K562 (cell line): ENCODE measurements around the gene MAS1L.

Experiments
- ATF3 ChIP-seq, 2 experiments: fragments of 450-650 bp in 1 of 2; sonication (generic) in 1 of 2; formaldehyde crosslinking in 1 of 2; IDR thresholded peaks in 1 of 2; conservative IDR thresholded peaks in 1 of 2; 2 replicates each; pipeline versions ENCODE4 v1.6.1 to v1.8.1; 2016 to 2023; ENCODE audit warnings: mild to moderate bottlenecking in 2 of 2, moderate library complexity in 2 of 2, inconsistent platforms in 1 of 2, missing genetic modification reagents in 1 of 2
- FOXJ3 ChIP-seq: sonication (generic); formaldehyde crosslinking; IDR thresholded peaks from 2 replicates; pipeline ENCODE4 v1.4.0; 2020; ENCODE audit warnings: mild to moderate bottlenecking, missing genetic modification reagents
- MXD1 ChIP-seq: fragments of 250-450 bp; sonication (Bioruptor Pico); IDR thresholded peaks from 2 replicates; pipeline ENCODE4 v1.8.0; 2021; ENCODE audit warnings: borderline replicate concordance, mild to moderate bottlenecking, moderate library complexity; ENCODE audit not compliant: poor library complexity, severe bottlenecking
- PBX2 ChIP-seq, 2 experiments: IDR thresholded peaks in 1 of 2; conservative IDR thresholded peaks in 1 of 2; 2 replicates each; pipeline ENCODE4 v1.6.1; 2016; ENCODE audit warnings: low read depth in 2 of 2, mild to moderate bottlenecking in 1 of 2, missing compliant biosample characterization in 1 of 2, missing genetic modification characterization in 1 of 2, moderate library complexity in 1 of 2
- RAD51 ChIP-seq: fragments of 450-650 bp; IDR thresholded peaks from 2 replicates; pipeline ENCODE4 v1.7.1; 2016; ENCODE audit warnings: low read depth, mild to moderate bottlenecking, borderline replicate concordance
- USF2 ChIP-seq: sonication (generic); formaldehyde crosslinking; IDR thresholded peaks from 2 replicates; pipeline ENCODE4 v1.5.0; 2020; ENCODE audit warnings: missing genetic modification reagents

GRCh38 chr6:29510746-29511300, 23.1 kb upstream of the MAS1L start:
- TF ChIP-seq PBX2 (CRISPR knock-in tag; IDR thresholded peaks at IDR 0.05; ENCODE audit: low read depth) = no peak
- TF ChIP-seq PBX2 (tag; conservative IDR thresholded peaks at IDR 0.05; ENCODE audit: low read depth) = no peak
- no peak for TF ChIP-seq FOXJ3 (CRISPR knock-in tag)
- no peak for TF ChIP-seq USF2 (CRISPR knock-in tag)
- no peak for TF ChIP-seq ATF3 (IDR thresholded peaks at IDR 0.05)
- TF ChIP-seq ATF3 (CRISPR knock-in tag; conservative IDR thresholded peaks at IDR 0.05) = no peak
- TF ChIP-seq RAD51 = no peak
- TF ChIP-seq MXD1 (CRISPR knock-in tag) = no peak
